ENCODE results near the gene MROH7.
A peak's percentile ranks its signal among the peaks of the same experiment; 100 is the strongest.

The MROH7 gene

DNA sequence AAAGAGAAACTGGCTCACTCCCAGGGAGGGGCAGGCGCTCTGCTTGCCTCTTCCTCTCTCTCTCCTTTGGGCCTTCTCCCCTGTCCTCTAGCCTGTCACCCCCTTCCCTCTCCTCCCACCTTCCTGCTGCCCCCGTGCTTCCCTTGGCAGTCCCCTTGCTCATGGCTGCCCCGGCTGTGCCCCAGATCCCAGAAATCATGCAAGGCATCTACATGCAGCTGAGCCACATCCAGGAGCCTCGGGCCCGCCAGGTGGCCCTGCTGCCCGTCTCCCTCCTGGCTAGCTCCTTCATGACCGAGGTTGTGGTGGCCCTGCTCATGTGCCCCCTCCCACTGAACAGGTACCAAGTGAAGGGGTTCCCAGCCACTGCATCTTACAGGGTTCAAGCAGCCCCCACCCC lies 38.1 kb downstream of the MROH7 start:
- Histone ChIP-seq H4K8ac (ENCODE audit: low read depth, low read length) (no peak overlapping the region), H3K14ac (ENCODE audit: low read length) (no peak overlapping the region), H3K4me3 (ENCODE audit: low read depth, low read length) (no peak overlapping the region), H3K36me3 (ENCODE audit: control insufficient read depth in 1 of 2, insufficient read depth in 2 of 2, low read length in 2 of 2) (no peaks in the 10 kb centered on the region), H3K4me1 (ENCODE audit: control insufficient read depth in 1 of 2, insufficient read depth in 2 of 2, low read length in 2 of 2) (peaks cover 0 to 2% of the 10 kb centered on the region in 2 experiments), H3K23ac (ENCODE audit: low read length) (no peak overlapping the region), H3K79me1 (ENCODE audit: low read length) (no peaks in the 10 kb centered on the region), H4K91ac (ENCODE audit: low read depth, low read length) (no peak overlapping the region), H3K18ac (ENCODE audit: low read length) (no peak overlapping the region), H3K9me3 (ENCODE audit: insufficient read depth, low read depth, low read length) (peaks cover 3% of the 10 kb centered on the region), H3K79me2 (ENCODE audit: control insufficient read depth, insufficient read depth, low read length, poor library complexity) (no peaks in the 10 kb centered on the region), H3K4me2 (ENCODE audit: low read length) (no peak overlapping the region), H3K27ac (ENCODE audit: low read depth, low read length) (no peak overlapping the region), H3K27me3 (ENCODE audit: insufficient read depth, low read length) (no peaks in the 10 kb centered on the region), H3K9ac (ENCODE audit: low read length) (no peak overlapping the region), H2BK12ac (ENCODE audit: low read length) (no peak overlapping the region), H4K12ac (ENCODE audit: low read depth, low read length) (no peak overlapping the region), H2AK5ac (ENCODE audit: low read length) (no peak overlapping the region), H2AFZ (ENCODE audit: insufficient read depth, low read length, poor library complexity) (no peak overlapping the region), H3K4ac (ENCODE audit: low read depth, low read length) (no peak overlapping the region), H2BK5ac (ENCODE audit: low read depth, low read length, poor library complexity) (no peak overlapping the region), H2BK120ac (ENCODE audit: insufficient read depth, low read length, poor library complexity) (no peak overlapping the region)
- DNase-seq, result no peak
- WGBS (ENCODE audit: extremely low coverage, insufficient coverage, insufficient read length), result no CpG with 5 or more reads among the region's 7 CpGs

DNA sequence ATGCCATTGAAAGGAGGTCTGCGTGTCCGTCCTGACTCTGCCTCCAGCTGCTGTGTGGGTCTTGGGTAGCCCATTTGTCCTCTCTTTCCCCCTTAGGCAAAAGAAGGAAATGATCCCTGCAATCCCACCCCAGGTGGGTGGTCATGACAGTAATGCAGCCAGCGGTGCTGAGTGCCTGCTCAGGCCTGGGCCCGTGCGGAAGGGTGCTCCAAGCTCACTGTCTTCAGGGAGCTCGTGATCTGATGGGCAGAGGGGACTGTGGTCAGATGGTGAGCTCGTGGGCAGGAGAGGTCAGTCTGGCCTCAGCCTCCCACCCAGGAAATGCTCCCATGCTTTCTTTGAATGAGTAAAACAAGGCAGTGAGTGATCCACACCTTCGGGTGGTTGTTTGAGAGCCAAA lies 38.8 kb downstream of the MROH7 start:
- Histone ChIP-seq H3K79me1 (ENCODE audit: low read length) (no peaks in the 10 kb centered on the region), H4K8ac (ENCODE audit: low read depth, low read length) (no peak overlapping the region), H2BK12ac (ENCODE audit: low read length) (no peak overlapping the region), H3K27me3 (ENCODE audit: insufficient read depth, low read length) (no peaks in the 10 kb centered on the region), H3K14ac (ENCODE audit: low read length) (no peak overlapping the region), H4K12ac (ENCODE audit: low read depth, low read length) (no peak overlapping the region), H3K23ac (ENCODE audit: low read length) (no peak overlapping the region), H2BK120ac (ENCODE audit: insufficient read depth, low read length, poor library complexity) (no peak overlapping the region), H2AK5ac (ENCODE audit: low read length) (no peak overlapping the region), H3K4ac (ENCODE audit: low read depth, low read length) (no peak overlapping the region), H3K27ac (ENCODE audit: low read depth, low read length) (no peak overlapping the region), H3K4me2 (ENCODE audit: low read length) (no peak overlapping the region), H3K4me1 (ENCODE audit: control insufficient read depth in 1 of 2, insufficient read depth in 2 of 2, low read length in 2 of 2) (peaks cover 0 to 2% of the 10 kb centered on the region in 2 experiments), H3K4me3 (ENCODE audit: low read depth, low read length) (no peak overlapping the region), H2AFZ (ENCODE audit: insufficient read depth, low read length, poor library complexity) (no peak overlapping the region), H3K9ac (ENCODE audit: low read length) (no peak overlapping the region), H3K18ac (ENCODE audit: low read length) (no peak overlapping the region), H2BK5ac (ENCODE audit: low read depth, low read length, poor library complexity) (no peak overlapping the region), H4K91ac (ENCODE audit: low read depth, low read length) (no peak overlapping the region), H3K79me2 (ENCODE audit: control insufficient read depth, insufficient read depth, low read length, poor library complexity) (no peaks in the 10 kb centered on the region), H3K36me3 (ENCODE audit: control insufficient read depth in 1 of 2, insufficient read depth in 2 of 2, low read length in 2 of 2) (no peaks in the 10 kb centered on the region), H3K9me3 (ENCODE audit: insufficient read depth, low read depth, low read length) (peaks cover 3% of the 10 kb centered on the region)
- WGBS (ENCODE audit: extremely low coverage, insufficient coverage, insufficient read length), result no CpG with 5 or more reads among the region's 8 CpGs
- DNase-seq, result no peak

GRCh38 chr1:54681358-54681757 lies 39.8 kb downstream of the MROH7 start:
- Histone ChIP-seq H3K9ac (ENCODE audit: low read length) (no peak overlapping the region), H3K36me3 (ENCODE audit: control insufficient read depth in 1 of 2, insufficient read depth in 2 of 2, low read length in 2 of 2) (no peaks in the 10 kb centered on the region), H4K12ac (ENCODE audit: low read depth, low read length) (no peak overlapping the region), H3K14ac (ENCODE audit: low read length) (no peak overlapping the region), H2BK12ac (ENCODE audit: low read length) (no peak overlapping the region), H3K27me3 (ENCODE audit: insufficient read depth, low read length) (no peaks in the 10 kb centered on the region), H2BK5ac (ENCODE audit: low read depth, low read length, poor library complexity) (no peak overlapping the region), H4K91ac (ENCODE audit: low read depth, low read length) (no peak overlapping the region), H2AK5ac (ENCODE audit: low read length) (no peak overlapping the region), H3K9me3 (ENCODE audit: insufficient read depth, low read depth, low read length) (peaks cover 3% of the 10 kb centered on the region), H3K79me2 (ENCODE audit: control insufficient read depth, insufficient read depth, low read length, poor library complexity) (no peaks in the 10 kb centered on the region), H3K4me3 (ENCODE audit: low read depth, low read length) (no peak overlapping the region), H3K4me2 (ENCODE audit: low read length) (no peak overlapping the region), H2AFZ (ENCODE audit: insufficient read depth, low read length, poor library complexity) (no peak overlapping the region), H3K23ac (ENCODE audit: low read length) (no peak overlapping the region), H2BK120ac (ENCODE audit: insufficient read depth, low read length, poor library complexity) (no peak overlapping the region), H3K27ac (ENCODE audit: low read depth, low read length) (no peak overlapping the region), H3K4me1 (ENCODE audit: control insufficient read depth in 1 of 2, insufficient read depth in 2 of 2, low read length in 2 of 2) (peaks cover 0 to 2% of the 10 kb centered on the region in 2 experiments), H4K8ac (ENCODE audit: low read depth, low read length) (no peak overlapping the region), H3K18ac (ENCODE audit: low read length) (no peak overlapping the region), H3K4ac (ENCODE audit: low read depth, low read length) (no peak overlapping the region), H3K79me1 (ENCODE audit: low read length) (no peaks in the 10 kb centered on the region)
- peak; percentile 12 to 66 for DNase-seq

DNA sequence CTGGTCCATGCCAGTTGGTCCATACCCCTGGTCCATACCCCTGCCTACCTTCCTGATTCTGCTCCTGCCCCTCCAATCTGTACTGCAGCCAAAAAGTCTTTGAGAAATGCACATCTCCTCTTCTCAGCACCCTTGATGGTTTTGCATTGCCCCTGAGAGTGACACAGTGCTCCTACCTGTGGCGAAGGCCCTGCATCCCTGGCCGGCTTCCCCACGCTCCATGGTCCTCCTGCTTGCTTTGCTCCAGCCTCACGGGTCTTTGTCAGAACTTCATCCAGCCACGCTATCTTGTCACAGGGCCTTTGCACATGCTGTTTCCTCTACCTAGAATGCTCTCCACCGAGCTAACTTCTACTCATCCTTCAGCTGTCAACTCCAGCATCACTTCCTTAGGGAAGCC lies 41.9 kb downstream of the MROH7 start:
- no peak overlapping the region for H3K23ac ChIP-seq (ENCODE audit: low read length)
- no peaks in the 10 kb centered on the region for H3K79me1 ChIP-seq (ENCODE audit: low read length)
- no peak overlapping the region for H2BK5ac ChIP-seq (ENCODE audit: low read depth, low read length, poor library complexity)
- H3K4me3 ChIP-seq (ENCODE audit: low read depth, low read length), result no peak overlapping the region
- no peak overlapping the region for H3K14ac ChIP-seq (ENCODE audit: low read length)
- H3K36me3 ChIP-seq (ENCODE audit: control insufficient read depth in 1 of 2, insufficient read depth in 2 of 2, low read length in 2 of 2), result no peaks in the 10 kb centered on the region
- H4K12ac ChIP-seq (ENCODE audit: low read depth, low read length), result no peak overlapping the region
- no peak overlapping the region for H3K18ac ChIP-seq (ENCODE audit: low read length)
- no peak overlapping the region for H4K91ac ChIP-seq (ENCODE audit: low read depth, low read length)
- no peak overlapping the region for H3K9ac ChIP-seq (ENCODE audit: low read length)
- H2AK5ac ChIP-seq (ENCODE audit: low read length), result no peak overlapping the region
- no peak overlapping the region for H3K4me2 ChIP-seq (ENCODE audit: low read length)
- H4K8ac ChIP-seq (ENCODE audit: low read depth, low read length), result no peak overlapping the region
- peaks cover 3% of the 10 kb centered on the region for H3K9me3 ChIP-seq (ENCODE audit: insufficient read depth, low read depth, low read length)
- H2BK12ac ChIP-seq (ENCODE audit: low read length), result no peak overlapping the region
- WGBS (ENCODE audit: extremely low coverage, insufficient coverage, insufficient read length), result no CpG with 5 or more reads among the region's 6 CpGs
- H3K79me2 ChIP-seq (ENCODE audit: control insufficient read depth, insufficient read depth, low read length, poor library complexity), result no peaks in the 10 kb centered on the region
- no peak overlapping the region for H2BK120ac ChIP-seq (ENCODE audit: insufficient read depth, low read length, poor library complexity)
- H3K27me3 ChIP-seq (ENCODE audit: insufficient read depth, low read length), result no peaks in the 10 kb centered on the region
- H2AFZ ChIP-seq (ENCODE audit: insufficient read depth, low read length, poor library complexity), result no peak overlapping the region
- H3K4me1 ChIP-seq (ENCODE audit: control insufficient read depth in 1 of 2, insufficient read depth in 2 of 2, low read length in 2 of 2), result peaks cover 0 to 2% of the 10 kb centered on the region in 2 experiments
- DNase-seq, result no peak
- H3K4ac ChIP-seq (ENCODE audit: low read depth, low read length), result no peak overlapping the region
- no peak overlapping the region for H3K27ac ChIP-seq (ENCODE audit: low read depth, low read length)

Data from trophoblast cell (in vitro differentiated cells and primary cell).